ENCODE results near the gene PCBD1. TPM values are rescaled to one million over a fixed set of nuclear protein-coding genes. Genes with fewer than 3 reads are reported as not detected.

The PCBD1 gene
- polyA plus RNA-seq, 2 of the 4 experiments (the other 2 are of a cell fraction): 169 to 211 TPM

DNA sequence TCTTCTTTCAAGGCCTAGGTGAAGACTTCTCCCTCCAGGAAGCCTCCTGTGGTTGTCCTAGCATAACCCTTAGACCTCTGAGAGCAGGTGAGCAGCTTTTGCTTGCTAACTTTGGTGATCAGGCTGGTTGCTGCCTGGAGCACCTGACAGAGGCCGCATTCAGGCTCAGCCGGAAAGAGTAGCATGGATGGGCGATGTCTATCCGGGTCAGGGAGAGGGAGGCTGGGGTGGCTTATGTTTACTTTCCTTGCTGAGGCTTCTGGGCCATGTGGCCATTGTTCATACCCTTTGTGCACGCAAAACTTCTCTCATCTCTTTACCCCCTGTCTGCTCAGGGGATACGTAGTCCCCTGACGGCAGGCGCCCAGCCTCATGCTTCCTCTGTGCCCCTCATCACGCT is 27.4 kb upstream of the PCBD1 start:
- FAIRE-seq (no peak), ATAC-seq (no peak), DNase-seq (ENCODE audit: low read depth in 1 of 2, low spot score in 1 of 2) (no peak)
- 80% methylated on average over 9 of the region's 9 CpGs for WGBS (ENCODE audit: missing lambda C conversion rate)
- no peaks in the 10 kb centered on the region for H3K4me1 ChIP-seq
- TF ChIP-seq ZSCAN20 (CRISPR knock-in tag; IDR thresholded peaks at IDR 0.05) (no peak), HOXA7 (CRISPR knock-in tag; IDR thresholded peaks at IDR 0.05) (no peak), EP300 (IDR thresholded peaks at IDR 0.05) (no peak), FOSB (CRISPR knock-in tag; IDR thresholded peaks at IDR 0.05) (no peak), KDM5A (IDR thresholded peaks at IDR 0.05) (no peak), HEYL (CRISPR knock-in tag; IDR thresholded peaks at IDR 0.05) (no peak), RARB (CRISPR knock-in tag; IDR thresholded peaks at IDR 0.05) (no peak), RCOR1 (IDR thresholded peaks at IDR 0.05; ENCODE audit: low read depth, low read length) (no peak), EHF (CRISPR knock-in tag; IDR thresholded peaks at IDR 0.05) (no peak), POLR2A (IDR thresholded peaks at IDR 0.05; ENCODE audit: low read length) (no peak), CHD2 (IDR thresholded peaks at IDR 0.05; ENCODE audit: low read length, partially characterized antibody) (no peak), KDM1A (IDR thresholded peaks at IDR 0.05; ENCODE audit: low read depth) (no peak), FOSL2 (IDR thresholded peaks at IDR 0.05) (no peak), FOSL2 (CRISPR knock-in tag; IDR thresholded peaks at IDR 0.05) (no peak), EHMT2 (IDR thresholded peaks at IDR 0.05; ENCODE audit: low read depth) (no peak)
- TF ChIP-seq, protein P1, sequence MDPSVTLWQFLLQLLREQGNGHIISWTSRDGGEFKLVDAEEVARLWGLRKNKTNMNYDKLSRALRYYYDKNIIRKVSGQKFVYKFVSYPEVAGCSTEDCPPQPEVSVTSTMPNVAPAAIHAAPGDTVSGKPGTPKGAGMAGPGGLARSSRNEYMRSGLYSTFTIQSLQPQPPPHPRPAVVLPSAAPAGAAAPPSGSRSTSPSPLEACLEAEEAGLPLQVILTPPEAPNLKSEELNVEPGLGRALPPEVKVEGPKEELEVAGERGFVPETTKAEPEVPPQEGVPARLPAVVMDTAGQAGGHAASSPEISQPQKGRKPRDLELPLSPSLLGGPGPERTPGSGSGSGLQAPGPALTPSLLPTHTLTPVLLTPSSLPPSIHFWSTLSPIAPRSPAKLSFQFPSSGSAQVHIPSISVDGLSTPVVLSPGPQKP (IDR thresholded peaks at IDR 0.05; ENCODE audit: low read depth, low read length): no peak
- TF ChIP-seq, protein P2, sequence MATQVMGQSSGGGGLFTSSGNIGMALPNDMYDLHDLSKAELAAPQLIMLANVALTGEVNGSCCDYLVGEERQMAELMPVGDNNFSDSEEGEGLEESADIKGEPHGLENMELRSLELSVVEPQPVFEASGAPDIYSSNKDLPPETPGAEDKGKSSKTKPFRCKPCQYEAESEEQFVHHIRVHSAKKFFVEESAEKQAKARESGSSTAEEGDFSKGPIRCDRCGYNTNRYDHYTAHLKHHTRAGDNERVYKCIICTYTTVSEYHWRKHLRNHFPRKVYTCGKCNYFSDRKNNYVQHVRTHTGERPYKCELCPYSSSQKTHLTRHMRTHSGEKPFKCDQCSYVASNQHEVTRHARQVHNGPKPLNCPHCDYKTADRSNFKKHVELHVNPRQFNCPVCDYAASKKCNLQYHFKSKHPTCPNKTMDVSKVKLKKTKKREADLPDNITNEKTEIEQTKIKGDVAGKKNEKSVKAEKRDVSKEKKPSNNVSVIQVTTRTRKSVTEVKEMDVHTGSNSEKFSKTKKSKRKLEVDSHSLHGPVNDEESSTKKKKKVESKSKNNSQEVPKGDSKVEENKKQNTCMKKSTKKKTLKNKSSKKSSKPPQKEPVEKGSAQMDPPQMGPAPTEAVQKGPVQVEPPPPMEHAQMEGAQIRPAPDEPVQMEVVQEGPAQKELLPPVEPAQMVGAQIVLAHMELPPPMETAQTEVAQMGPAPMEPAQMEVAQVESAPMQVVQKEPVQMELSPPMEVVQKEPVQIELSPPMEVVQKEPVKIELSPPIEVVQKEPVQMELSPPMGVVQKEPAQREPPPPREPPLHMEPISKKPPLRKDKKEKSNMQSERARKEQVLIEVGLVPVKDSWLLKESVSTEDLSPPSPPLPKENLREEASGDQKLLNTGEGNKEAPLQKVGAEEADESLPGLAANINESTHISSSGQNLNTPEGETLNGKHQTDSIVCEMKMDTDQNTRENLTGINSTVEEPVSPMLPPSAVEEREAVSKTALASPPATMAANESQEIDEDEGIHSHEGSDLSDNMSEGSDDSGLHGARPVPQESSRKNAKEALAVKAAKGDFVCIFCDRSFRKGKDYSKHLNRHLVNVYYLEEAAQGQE (IDR thresholded peaks at IDR 0.05): no peak
- H3K9me3 ChIP-seq: no peaks in the 10 kb centered on the region
- H3K4me2 ChIP-seq: no peak overlapping the region
- CTCF ChIA-PET: interaction anchor here (0.8 to 1.6 kb wide), 2 partner anchors 9 to 10 kb away, joined by 3 to 16 read pairs; no protein-coding TSS in a partner anchor
- H3K27ac ChIP-seq: no peak overlapping the region
- POLR2A ChIA-PET: no interaction called here
- no peak overlapping the region for H3K4me3 ChIP-seq

DNA sequence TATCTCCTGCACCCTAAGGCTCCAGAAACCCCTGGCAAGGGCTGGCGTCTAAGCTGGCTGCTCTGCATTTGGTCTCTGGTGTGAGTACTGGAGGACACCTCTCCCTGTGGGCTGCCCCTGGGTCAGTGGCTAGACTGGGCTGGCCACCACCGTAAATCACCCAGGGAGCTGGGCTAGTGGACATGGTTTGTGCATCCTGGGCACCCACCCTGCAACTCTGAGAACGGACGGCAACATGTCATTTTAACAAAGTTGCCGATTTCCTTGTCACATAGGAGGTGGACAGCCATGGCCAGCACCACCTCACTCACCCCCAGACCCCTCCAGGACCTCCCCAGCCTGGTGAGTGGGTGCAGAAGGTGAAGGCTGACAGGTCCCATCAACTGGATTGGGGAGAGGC is 26.8 kb upstream of the PCBD1 start:
- POLR2A ChIA-PET: no interaction called here
- ATAC-seq: no peak
- no peak for TF ChIP-seq TFCP2L1 (CRISPR knock-in tag; IDR thresholded peaks at IDR 0.05)
- no peak for TF ChIP-seq CEBPB (IDR thresholded peaks at IDR 0.05)
- no peak for TF ChIP-seq RCOR1 (IDR thresholded peaks at IDR 0.05; ENCODE audit: low read depth, low read length)
- TF ChIP-seq PHF8 (IDR thresholded peaks at IDR 0.05; ENCODE audit: borderline replicate concordance, low read depth): no peak
- TF ChIP-seq HOXB13 (CRISPR knock-in tag; IDR thresholded peaks at IDR 0.05; ENCODE audit: low read depth): no peak
- no peak for TF ChIP-seq EP300 (IDR thresholded peaks at IDR 0.05)
- no peak for TF ChIP-seq HMGXB4 (CRISPR knock-in tag; IDR thresholded peaks at IDR 0.05; ENCODE audit: borderline replicate concordance)
- no peak for TF ChIP-seq FOSB (CRISPR knock-in tag; IDR thresholded peaks at IDR 0.05)
- no peak for TF ChIP-seq TP53 (CRISPR knock-in tag; IDR thresholded peaks at IDR 0.05)
- no peak for TF ChIP-seq KDM5A (IDR thresholded peaks at IDR 0.05)
- no peak for TF ChIP-seq EHF (CRISPR knock-in tag; IDR thresholded peaks at IDR 0.05)
- CTCF ChIA-PET: interaction anchor here (0.8 to 17.2 kb wide), 2 partner anchors 9 to 361 kb away, joined by 3 to 362 read pairs; no protein-coding TSS in a partner anchor
- Histone ChIP-seq H3K4me1 (no peaks in the 10 kb centered on the region), H3K4me2 (no peak overlapping the region), H3K27ac (no peak overlapping the region), H3K4me3 (no peak overlapping the region), H3K9me3 (no peaks in the 10 kb centered on the region)
- no peak for FAIRE-seq
- DNase-seq (ENCODE audit: low read depth in 1 of 2, low spot score in 1 of 2): no peak
- WGBS (ENCODE audit: missing lambda C conversion rate): 65% methylated on average over 2 of the region's 5 CpGs
